OCI-LY1 (cell line): ENCODE data around the gene CPT2.

ENCODE experiments used
- EZH2 ChIP-seq: fragments of 200-600 bp; sonication (generic), shearing (Covaris generic); IDR thresholded peaks from 2 replicates; pipeline ENCODE4 v1.8.0; 2017; ENCODE audit warnings: borderline replicate concordance, mixed run types, mild to moderate bottlenecking, antibody characterized with exemption, low read length, moderate library complexity, mixed read lengths
- TF ChIP-seq, protein P1 (sequence below): fragments of 200-600 bp; sonication (generic), shearing (Covaris generic); IDR thresholded peaks from 2 replicates; pipeline ENCODE4 v1.5.1; 2017; ENCODE audit warnings: mild to moderate bottlenecking, antibody characterized with exemption, low read length, moderate library complexity, mixed read lengths

- TF ChIP-seq, protein P1, sequence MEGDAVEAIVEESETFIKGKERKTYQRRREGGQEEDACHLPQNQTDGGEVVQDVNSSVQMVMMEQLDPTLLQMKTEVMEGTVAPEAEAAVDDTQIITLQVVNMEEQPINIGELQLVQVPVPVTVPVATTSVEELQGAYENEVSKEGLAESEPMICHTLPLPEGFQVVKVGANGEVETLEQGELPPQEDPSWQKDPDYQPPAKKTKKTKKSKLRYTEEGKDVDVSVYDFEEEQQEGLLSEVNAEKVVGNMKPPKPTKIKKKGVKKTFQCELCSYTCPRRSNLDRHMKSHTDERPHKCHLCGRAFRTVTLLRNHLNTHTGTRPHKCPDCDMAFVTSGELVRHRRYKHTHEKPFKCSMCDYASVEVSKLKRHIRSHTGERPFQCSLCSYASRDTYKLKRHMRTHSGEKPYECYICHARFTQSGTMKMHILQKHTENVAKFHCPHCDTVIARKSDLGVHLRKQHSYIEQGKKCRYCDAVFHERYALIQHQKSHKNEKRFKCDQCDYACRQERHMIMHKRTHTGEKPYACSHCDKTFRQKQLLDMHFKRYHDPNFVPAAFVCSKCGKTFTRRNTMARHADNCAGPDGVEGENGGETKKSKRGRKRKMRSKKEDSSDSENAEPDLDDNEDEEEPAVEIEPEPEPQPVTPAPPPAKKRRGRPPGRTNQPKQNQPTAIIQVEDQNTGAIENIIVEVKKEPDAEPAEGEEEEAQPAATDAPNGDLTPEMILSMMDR = no peak
- TF ChIP-seq EZH2 = no peak
Observed at GRCh38 chr1:53220171-53220961, 23.7 kb downstream of the CPT2 start, which contains the start of gene CZIB.
